GM18519 (cell line): ENCODE measurements around the gene FBXW5.

ENCODE experiments used
- ATAC-seq: cut with Tn5 transposase; IDR thresholded peaks from one replicate; pipeline ENCODE4 v1.9.1; 2021; ENCODE audit warnings: mild to moderate bottlenecking, moderate library complexity; ENCODE audit not compliant: unreplicated experiment, low FRiP score

FBXW5 gene

DNA sequence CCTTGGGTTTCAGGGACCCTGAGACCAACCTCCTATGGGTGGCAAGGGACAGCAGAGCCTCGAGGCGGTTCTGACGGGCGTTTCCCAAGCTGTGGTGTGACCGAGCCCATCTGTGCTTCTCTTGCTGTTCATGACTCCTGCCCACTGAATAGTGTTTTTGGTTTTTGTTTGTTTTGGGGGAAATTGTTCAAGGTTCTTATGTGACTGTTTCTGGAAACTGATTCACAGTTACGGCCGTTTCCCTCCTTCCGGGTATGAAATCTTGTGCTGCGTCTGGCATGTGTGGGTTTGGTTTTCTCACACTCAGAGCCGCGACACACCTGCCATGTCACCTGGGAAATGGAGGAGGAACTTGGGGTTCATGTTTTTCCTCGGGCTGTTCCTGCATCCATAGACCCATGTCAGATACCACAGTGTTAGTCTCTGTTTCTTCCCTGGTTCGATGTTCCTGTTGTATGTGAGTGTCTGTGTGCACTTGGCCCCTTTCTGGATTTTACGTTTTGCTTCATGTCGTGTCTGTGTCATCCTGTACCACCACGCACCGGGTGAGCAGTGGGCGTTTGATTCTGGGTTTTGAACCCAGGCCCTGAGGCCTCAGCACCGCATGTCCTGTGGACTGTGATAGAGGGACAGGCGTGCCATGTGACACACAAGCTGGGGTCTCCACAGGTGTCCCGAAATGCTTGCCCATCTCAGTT is 28.8 kb downstream of the FBXW5 start:
- no peak for ATAC-seq

DNA sequence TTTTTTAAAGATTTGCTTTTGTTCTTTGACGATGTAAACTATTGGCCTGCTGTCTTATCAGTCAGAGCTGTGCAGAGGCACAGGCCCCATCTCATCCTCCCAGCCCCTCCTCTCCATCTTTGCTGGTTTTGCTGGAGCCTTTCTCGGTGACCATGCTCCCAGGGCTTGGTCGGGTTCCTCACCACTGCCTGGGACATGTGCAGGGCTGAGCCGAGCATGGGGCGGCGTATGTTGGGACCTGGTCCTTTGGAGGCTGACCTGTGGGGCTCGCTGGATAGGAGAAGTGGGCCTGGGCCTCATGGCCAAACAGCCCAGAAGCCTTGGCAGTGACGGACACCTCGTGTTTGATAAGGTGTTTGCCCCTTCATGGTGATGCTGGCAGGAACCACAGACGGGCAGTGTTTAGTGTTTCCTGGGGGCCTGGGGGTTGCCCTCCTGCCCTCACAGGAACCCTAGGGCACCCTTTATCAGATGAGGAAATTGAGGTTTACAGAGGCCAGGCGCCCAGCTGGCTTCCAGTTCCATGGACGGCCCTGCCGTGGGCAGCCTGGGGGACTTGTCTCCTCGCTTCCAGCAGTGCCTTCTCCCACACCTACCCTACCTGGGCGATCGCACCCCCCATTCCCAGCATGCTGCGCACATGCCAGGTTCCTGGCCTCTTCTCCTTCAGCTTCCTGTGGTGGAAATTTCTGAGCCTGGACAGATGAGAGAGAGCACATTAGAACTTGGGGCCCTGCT is 30.7 kb downstream of the FBXW5 start:
- ATAC-seq, result no peak

DNA sequence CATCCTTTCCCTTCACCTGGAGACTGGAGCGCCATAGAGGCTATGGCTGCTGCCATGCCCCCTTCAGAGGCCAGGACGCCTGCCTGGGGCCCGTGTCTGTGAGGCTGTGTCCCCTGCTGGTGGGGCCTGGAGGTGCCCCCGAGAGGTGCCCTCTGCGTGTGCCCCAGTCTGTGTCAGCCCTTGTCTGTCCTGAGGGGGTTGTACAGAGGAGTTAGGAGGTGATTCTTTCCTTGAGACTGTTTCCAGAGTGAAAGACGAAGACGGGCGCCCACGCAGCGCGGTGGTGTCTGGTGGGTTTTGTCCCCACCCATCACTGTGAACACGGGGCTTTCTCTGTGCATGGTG is 33.7 kb downstream of the FBXW5 start:
- ATAC-seq, result no peak

DNA sequence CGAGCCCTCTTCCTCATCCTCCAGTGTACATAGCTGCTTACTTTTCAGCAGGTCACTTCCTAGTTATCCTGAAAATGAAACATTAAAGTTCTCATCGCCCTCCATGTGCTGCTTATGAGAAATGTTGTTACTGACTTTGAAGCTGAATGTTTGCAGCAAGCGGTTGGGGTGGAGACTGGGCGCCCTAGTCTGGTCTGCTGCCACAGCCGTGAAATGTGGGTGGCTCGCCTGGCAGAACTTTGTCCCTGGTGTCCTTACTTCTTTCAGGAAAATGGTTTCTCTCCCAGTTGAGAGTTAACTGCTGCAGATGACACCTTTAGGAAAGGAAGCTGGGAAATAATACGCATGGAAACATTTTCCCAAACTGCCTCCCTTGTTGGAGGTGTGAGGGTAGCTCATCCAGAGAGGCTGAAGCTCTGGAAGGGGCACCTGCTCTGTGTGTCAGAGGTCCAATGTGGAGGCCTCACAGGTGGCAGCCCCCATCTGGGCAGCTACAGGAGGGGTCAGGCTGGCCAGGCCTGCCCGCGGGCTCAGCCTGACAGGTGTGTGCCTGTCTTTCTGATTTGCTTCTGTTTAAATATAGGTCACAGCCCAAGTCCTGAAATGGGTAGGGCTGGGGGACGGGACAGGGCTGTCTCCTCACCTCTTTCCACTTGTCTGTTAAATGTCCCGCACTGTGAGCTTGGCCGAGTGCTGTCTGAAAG is 34.2 kb downstream of the FBXW5 start:
- no peak for ATAC-seq

DNA sequence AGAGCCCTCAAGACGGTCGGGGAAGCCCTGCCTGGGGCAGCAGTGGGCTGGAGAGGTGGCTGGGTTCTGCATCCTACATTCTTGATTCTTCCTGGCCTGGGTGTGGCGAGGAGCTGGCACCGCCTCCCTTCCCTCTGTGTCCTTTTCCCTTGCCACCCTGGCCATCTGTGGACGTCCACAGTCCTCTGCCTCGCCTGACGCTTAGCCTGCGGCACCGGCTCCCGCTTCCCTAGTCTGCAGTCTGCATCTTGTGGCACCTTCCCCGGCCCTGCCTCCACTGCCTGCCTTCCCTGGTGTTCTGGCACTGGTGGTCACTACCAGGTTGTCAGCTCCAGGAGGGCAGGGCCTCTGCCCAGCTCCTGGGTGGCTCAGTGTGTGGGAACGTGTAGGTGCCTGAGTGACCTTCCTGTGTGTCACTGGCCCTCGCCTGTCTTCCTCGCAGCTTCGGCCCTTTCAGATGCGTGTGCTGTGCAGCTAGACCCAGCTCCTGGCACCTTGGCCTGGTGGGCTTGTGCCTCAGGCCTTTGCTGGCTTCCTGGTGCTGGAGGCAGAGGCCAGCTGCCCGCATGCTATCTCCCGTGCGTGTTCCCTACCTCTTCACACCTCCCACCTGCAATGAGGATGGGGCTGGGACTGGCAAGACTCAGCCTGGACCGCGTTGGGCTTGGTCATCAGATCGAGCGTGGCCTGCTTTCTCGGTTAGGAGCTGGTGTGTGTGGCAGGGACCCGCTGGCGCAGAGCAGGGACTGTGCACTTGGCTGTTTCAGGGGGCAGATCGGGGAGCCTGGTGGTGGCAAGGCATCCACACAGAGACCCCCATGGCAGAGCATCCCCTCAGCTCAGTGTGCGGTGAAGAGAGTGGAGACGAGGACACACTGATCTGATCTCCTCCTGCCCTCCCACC is 37.3 kb downstream of the FBXW5 start:
- no peak for ATAC-seq

DNA sequence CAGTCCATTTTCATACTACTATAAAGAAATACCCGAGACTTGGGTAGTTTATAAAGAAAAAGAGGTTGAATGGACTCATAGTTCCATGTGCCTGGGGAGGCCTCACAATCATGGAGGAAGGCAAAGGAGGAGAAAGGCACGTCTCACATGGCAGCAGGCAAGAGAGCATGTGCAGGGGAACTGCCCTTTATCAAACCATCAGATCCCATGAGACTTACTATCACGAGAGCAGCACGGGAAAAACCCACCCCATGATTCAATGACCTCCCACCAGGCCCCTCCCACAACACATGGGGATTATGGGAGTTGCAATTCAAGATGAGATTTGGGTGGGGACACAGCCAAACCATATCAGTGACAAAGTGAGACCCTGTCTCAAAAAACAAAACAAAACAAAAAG is 38.3 kb downstream of the FBXW5 start:
- ATAC-seq, result no peak

DNA sequence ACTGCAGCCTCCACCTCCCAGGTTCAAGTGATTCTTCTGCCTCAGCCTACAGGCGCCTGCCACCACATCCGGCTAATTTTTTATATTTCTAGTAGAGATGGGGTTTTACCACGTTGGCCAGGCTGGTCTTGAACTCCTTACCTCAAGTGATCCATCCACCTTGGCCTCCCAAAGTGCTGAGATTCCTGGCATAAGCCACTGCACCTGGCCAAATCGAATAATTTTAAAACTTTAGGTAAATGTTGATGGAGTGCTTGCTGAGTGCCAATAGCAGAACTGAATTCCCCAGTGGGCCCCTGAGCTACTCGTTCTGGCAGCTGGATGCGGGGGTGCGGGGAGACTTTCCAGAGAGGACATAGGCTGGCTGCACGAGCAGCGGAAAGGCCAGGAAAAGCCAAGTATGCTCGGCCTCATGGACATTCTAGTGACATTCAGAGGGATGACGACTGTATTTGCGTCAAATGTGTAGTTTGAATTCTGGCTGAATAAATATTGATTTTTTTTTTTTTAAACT is 41.4 kb downstream of the FBXW5 start:
- no peak for ATAC-seq

DNA sequence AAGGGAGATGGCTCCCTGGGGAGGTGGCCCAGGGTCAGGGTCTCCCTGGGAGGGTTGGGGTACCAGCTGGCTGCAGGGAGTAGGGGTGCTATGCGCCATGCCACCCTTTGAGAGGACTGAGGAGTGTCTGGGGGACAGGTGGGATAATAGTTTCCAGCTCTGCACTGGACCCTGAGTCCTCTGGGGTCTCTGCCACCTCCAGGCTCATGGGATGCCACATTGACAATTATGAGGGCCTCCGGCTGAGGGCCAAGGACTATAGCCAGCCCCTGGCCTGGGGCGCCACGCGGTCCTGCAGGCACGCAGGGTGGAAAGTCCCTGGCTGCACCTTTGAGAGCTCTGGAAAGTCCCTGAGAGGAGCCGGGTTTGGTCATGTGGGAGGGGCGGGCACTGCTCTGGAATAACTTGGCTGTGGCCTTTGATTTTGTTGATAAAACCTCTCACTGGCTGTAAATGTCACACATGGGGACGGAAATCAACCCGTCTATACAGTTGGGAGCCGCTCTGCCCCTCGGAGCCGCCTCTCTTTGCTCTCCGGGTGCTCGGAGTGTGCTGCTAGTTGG is 42.2 kb downstream of the FBXW5 start:
- no peak for ATAC-seq

DNA sequence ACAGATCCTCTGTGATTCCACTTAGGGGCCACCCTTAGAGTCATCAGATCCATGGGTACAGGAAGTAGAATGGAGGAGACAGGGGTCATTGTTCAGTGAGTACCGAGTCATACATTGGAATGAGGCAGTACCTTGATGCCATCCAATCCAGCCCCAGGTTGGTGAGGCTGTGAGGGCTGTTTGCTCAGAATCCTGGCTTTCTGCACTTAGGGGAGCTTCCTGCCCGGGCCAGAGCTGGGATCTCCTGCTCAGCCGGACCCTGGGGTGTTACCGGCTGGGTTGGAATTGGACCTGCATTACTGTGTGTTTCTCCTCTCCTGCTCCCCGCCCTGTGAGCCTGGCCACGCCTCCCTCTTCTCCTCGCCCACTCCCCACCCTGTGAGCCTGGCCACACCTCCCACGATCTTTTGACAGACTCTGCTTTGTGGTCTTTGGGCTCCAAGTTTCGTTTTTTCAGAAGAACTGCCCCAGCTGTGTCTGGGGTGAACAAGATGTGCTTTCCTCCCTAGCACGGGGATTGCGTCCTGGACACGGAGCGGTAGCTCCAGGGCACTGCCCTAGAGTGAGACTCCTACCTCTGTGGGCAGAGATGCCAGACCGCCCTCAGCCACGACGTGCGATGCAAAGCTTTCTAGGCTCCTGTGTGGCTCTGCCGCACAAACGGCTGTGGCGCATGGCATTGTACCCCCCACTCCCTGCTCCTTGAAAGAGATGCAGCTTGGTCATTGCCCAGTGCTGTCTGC is 42.9 kb downstream of the FBXW5 start:
- no peak for ATAC-seq

DNA sequence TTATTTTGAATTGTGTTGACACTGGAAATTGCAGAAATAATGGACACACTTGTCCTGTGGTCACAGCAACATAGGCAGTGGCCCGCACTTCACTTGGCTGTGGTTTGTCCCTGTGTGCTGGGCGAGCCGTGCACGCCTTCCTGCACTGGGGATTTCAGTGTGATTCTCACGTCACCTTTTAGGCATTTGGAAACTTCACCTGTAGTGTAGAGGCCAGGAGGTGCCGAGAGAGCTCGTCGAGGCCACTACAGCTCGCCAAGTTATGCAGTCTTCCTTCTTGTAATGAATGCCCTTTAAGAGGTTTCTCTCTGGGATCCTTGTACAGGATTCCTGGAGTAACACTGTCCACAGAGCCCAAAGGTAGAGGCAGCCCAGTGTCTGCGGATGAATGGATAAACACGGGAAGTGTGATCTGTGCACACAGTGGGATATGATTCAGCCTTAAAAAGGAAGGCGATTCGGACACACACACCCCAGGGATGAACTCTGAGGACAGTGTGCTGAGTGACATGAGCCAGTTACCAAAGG is 43.5 kb downstream of the FBXW5 start:
- ATAC-seq, result no peak

DNA sequence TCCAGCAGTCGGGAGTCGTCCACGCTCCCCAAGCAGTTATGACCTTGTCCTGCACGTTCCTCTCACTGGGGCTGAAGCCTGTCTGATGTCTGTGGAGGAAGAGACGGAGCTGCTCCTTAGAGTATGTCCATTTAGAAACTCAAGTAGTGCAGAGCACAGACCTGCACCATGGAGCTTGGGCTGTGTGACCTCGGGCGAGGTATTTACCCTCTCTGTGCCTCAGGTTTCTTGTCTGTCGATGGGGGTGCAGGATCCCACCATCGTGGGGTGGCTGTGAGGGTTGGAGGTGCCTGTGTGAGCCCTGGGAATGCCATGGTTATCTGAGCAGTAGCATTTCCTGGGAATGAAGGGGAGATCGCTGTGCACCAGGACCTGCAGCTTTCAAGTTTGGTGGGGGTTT is 44.0 kb downstream of the FBXW5 start:
- no peak for ATAC-seq

DNA sequence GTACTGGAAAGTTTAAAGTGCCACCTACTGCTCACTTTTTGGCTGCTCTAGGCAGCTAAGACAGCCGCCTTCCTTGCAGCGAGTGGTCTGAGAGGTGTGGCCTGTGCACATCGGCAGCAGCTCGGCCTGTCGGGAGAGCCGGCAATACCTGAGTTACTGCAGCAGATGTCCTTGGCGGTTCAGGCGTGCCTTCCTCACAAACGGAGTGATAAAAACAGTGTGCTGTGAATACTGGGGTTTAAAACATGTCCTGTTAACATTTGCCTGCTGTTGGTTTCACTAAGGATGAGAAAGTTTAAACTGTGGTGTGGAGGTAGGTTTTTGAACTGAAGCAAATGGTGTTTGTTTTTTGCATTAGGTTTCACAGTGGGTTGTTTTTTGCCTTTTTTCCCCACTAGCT is 45.3 kb downstream of the FBXW5 start:
- ATAC-seq, result no peak

DNA sequence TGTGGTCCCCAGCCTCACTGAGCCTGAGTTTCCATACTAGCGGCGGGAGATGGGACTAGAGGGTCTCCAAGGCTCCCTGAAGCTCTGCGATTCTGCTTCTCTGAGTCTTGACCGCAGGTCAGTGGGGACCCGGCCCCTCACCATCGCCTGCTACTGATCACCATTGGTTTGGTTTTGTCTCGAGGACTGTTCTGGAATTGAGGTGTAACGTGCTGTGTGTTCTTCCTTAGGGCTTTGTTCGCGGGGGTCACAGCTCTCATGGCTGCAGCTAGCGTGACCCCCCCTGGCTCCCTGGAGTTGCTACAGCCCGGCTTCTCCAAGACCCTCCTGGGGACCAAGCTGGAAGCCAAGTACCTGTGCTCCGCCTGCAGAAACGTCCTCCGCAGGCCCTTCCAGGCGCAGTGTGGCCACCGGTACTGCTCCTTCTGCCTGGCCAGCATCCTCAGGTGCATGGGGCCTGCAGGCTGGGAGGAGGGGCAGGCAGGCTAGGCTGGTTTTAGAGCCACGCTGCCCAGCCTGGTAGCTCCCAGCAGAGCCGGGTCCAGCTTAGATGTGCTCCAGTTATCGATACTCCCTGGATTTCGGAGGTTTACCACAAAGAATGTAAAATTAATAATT is 45.9 kb downstream of the FBXW5 start:
- no peak for ATAC-seq

DNA sequence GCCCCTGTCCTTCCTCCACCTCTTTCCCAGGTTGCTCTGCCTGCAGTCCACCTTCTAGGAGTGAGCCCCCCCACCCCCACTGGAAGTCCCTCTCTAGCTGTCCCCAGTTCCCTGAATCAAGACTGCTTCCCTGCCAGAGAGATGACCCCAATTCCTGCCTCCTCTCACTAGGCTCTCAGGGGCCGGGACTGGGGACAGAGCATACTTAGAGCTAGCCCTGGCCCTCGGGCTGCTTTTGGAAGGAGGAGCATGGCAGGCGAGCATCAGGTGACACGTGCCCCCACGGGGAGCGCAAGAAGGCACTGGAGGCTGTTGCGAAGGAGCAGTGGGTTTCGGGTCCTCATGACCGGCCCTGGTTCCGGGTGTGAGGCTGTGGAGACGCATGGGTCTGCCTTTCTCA is 48.5 kb downstream of the FBXW5 start:
- ATAC-seq, result no peak

DNA sequence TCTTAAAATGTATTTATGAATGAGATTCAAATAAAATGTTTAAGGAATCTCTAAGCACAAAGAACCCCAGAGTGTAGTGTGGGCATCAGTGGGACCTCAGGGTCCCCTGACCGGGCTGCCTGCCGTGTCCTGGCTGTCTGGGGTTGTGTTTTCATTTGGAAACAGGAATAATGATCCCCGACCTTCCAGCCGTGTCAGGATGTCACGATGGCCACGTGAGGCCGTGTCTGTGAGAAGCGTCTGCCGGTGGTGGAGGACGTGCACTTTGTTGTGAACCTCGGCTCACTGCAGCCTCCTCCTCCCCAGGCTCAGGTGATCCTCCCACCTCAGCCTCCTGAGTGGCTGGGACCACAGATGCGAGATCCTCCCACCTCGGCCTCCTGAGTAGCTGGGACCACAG is 53.9 kb downstream of the FBXW5 start:
- ATAC-seq, result no peak
